Epithelial cell of proximal tubule (primary cell): ENCODE data around the gene DYNC1H1. TPM values are rescaled to one million over a fixed set of nuclear protein-coding genes. Genes with fewer than 3 reads are reported as not detected.

ENCODE experiments used
- DNase-seq: peaks from one replicate; pipeline ENCODE4 v3.0.0-alpha.2; 2011; ENCODE audit warnings: low read depth
- H3K4me3 ChIP-seq: 2 replicates; pipeline ENCODE4 v1.5.1; 2011; ENCODE audit warnings: low read depth, mild to moderate bottlenecking, low read length
- CTCF ChIP-seq: conservative IDR thresholded peaks from 2 replicates; pipeline ENCODE4 v1.5.1; 2012; ENCODE audit warnings: low read depth, mild to moderate bottlenecking, low read length
- total RNA-seq: library from RNA; depleted of rRNA; stranded (reverse); fragments of >200 nt; gene quantifications from 2 replicates; pipeline ENCODE4 v1.2.3, GENCODE V29; 2015

The DYNC1H1 gene
- total RNA-seq, 1 donor from 2014 or later = 402 TPM

GRCh38 chr14:101962503-101962874 lies 1.9 kb upstream of the DYNC1H1 start:
- no peak overlapping the region for H3K4me3 ChIP-seq
- no peak for DNase-seq
- TF ChIP-seq CTCF = no peak

DNA sequence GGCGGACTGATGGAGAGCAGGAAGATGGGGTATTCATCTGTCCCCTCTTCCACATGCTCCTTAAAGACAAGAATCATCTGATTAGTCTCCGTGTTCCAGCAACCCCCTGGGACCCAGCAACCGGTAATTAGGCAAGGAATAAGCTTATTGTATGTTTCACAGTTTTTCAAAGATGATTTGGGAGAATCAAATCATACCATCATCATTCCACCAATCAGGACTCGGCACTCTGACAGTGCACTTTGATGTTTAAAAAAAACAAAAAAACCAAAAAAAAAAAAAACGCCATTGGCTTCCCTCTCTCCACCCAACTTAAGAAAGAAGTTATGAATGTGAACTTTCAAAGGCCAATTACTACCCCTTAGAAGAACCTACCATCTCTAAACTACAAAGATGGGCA lies 1.3 kb upstream of the DYNC1H1 start:
- no peak for TF ChIP-seq CTCF
- DNase-seq = no peak
- H3K4me3 ChIP-seq = no peak overlapping the region

DNA sequence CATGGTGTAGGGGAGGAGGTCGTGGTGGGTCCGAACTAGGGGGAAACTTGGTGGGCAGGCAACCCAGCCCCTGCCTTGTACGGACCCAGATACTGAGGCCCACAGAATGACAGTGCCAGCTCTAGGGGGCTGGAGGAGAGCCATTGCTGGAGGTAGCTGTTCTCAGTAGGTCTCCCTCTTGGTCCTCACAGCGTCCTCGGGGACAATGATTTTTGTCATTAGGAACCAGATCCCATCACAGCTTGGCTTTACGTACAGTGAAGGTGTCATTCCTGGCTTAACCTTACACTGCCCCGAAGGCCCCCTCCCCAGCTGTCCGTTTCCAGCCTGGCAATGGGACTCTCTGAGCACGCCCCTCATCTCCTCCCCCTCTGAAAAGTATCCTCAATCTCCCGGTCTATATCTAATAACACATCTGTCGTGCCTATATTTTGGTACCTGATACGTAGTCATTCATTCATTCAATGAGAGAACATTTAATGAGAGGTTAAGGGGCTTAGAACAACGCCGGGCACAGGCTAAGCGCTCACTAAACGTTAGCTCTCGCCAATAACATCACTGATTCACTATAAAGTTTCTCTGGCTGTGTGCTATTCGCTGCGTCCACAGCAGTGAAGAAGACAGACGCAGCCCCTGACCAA lies 597 bp upstream of the DYNC1H1 start:
- no peak for DNase-seq
- no peak for TF ChIP-seq CTCF
- H3K4me3 ChIP-seq = peak overlapping the region; percentile 36

GRCh38 chr14:101965181-101965544 lies 790 bp downstream of the DYNC1H1 start:
- H3K4me3 ChIP-seq = peak overlapping the region; percentile 95
- DNase-seq = no peak
- TF ChIP-seq CTCF = no peak

- DNase-seq = no peak
- TF ChIP-seq CTCF = no peak
- peak overlapping the region; percentile 95 for H3K4me3 ChIP-seq
Measured at GRCh38 chr14:101965770-101966722, 1.7 kb downstream of the DYNC1H1 start.

DNA sequence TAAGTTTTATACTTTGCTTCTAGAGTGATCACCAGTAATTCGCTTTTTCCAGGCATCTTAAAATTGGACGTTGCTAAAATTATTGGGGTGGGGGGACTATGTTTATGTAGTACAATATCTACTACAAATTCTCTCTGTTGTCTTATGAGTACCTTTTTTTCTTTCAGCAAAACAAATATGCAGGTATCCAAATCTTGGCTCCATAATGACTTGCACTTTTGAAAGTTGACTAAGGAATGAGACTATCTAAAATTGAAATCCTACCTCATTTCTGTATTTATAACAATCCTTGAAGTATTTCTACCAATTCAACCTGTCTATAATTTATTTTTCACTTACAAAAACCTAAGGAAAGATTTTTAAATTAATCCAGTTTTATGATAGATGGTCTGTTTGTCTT lies 2.4 kb downstream of the DYNC1H1 start:
- no peak for TF ChIP-seq CTCF
- H3K4me3 ChIP-seq = peak overlapping the region; percentile 95
- DNase-seq = no peak
